HG03354 (cell line): Measurements from ENCODE around the gene NLRP8.
"Not testable (repeated sequence)": the region's sequence is repeated elsewhere in the genome, so short reads cannot be mapped to it uniquely, and the experiment has no call there.

Experiments used
- ATAC-seq: cut with Tn5 transposase; IDR thresholded peaks from one replicate; pipeline ENCODE4 v1.9.1; 2021; ENCODE audit warnings: mild to moderate bottlenecking; ENCODE audit not compliant: unreplicated experiment, poor library complexity, severe bottlenecking

NLRP8 gene

GRCh38 chr19:55959996-55960675, 12.5 kb downstream of the NLRP8 start:
- no peak for ATAC-seq

GRCh38 chr19:55962186-55962585, 14.6 kb downstream of the NLRP8 start:
- ATAC-seq = no peak

- no peak for ATAC-seq
Measured at GRCh38 chr19:55973982-55974381, 26.4 kb downstream of the NLRP8 start.

- no peak for ATAC-seq
Measured at GRCh38 chr19:55980415-55980814, 32.8 kb downstream of the NLRP8 start.

GRCh38 chr19:55985254-55985653, 37.6 kb downstream of the NLRP8 start:
- no peak for ATAC-seq

GRCh38 chr19:55986487-55986886, 38.9 kb downstream of the NLRP8 start, which contains the start of gene NLRP5:
Gene NLRP5, plus strand, starts transcription at chr19:55986775.
- no peak for ATAC-seq

GRCh38 chr19:55990831-55991230, 43.2 kb downstream of the NLRP8 start:
- ATAC-seq = no peak

GRCh38 chr19:55993492-55993891, 45.9 kb downstream of the NLRP8 start:
- ATAC-seq = no peak

- ATAC-seq = no peak
Measured at GRCh38 chr19:56014765-56015164, 67.1 kb downstream of the NLRP8 start.

- no peak for ATAC-seq
Measured at GRCh38 chr19:56015756-56016155, 68.1 kb downstream of the NLRP8 start.

- not testable (repeated sequence) for ATAC-seq
Measured at GRCh38 chr19:56019325-56019724, 71.7 kb downstream of the NLRP8 start.

- not testable (repeated sequence) for ATAC-seq
Measured at GRCh38 chr19:56020355-56020975, 72.8 kb downstream of the NLRP8 start.

GRCh38 chr19:56026769-56027168, 79.1 kb downstream of the NLRP8 start:
- ATAC-seq = no peak
